Tibial nerve (tissue), 4 donors: Measurements from ENCODE around the gene TYW1. TPM values are rescaled to one million over a fixed set of nuclear protein-coding genes. Genes with fewer than 3 reads are reported as not detected.
"Not testable (repeated sequence)": the region's sequence is repeated elsewhere in the genome, so short reads cannot be mapped to it uniquely, and the experiment has no call there.

Experiments
- DNase-seq, 2 donors: peaks; one replicate each; pipeline ENCODE4 v3.0.0-alpha.2; 2019; ENCODE audit warnings: low spot score in 2 of 2
- H3K27ac ChIP-seq, 4 donors: fragments of 200-600 bp; sonication (generic) in 3 of 4; one replicate each; pipeline ENCODE4 v1.5.1; 2017 to 2019; ENCODE audit warnings: mild to moderate bottlenecking in 1 of 4
- H3K27me3 ChIP-seq, 2 donors: fragments of 200-600 bp; sonication (generic) in 1 of 2; one replicate each; pipeline versions ENCODE4 v1.5.1 to v1.6.0; 2017 to 2019
- H3K36me3 ChIP-seq, 3 donors: fragments of 200-600 bp; sonication (generic); one replicate each; pipeline ENCODE4 v1.5.1; 2018 to 2019
- H3K4me1 ChIP-seq, 4 donors: fragments of 200-600 bp; sonication (generic) in 3 of 4; one replicate each; pipeline ENCODE4 v1.5.1; 2017 to 2019
- H3K4me3 ChIP-seq, 4 donors: fragments of 200-600 bp; sonication (generic) in 3 of 4; one replicate each; pipeline ENCODE4 v1.5.1; 2017 to 2019; ENCODE audit warnings: mild to moderate bottlenecking in 1 of 4, moderate library complexity in 1 of 4
- H3K9me3 ChIP-seq, 4 donors: fragments of 200-600 bp; sonication (generic) in 3 of 4; one replicate each; pipeline ENCODE4 v1.5.1; 2017 to 2019
- CTCF ChIP-seq, 5 experiments: fragments of 200-600 bp in 3 of 5; fragments of 450-650 bp in 2 of 5; sonication (generic) in 3 of 5; IDR thresholded peaks; one replicate each; pipeline ENCODE4 v1.5.1; 2016 to 2019; ENCODE audit warnings: antibody characterized with exemption in 5 of 5, mild to moderate bottlenecking in 3 of 5, moderate library complexity in 2 of 5
- EP300 ChIP-seq, 2 donors: sonication (generic); formaldehyde crosslinking; IDR thresholded peaks; one replicate each; pipeline ENCODE4 v1.6.1; 2017; ENCODE audit warnings: antibody characterized with exemption in 2 of 2, mild to moderate bottlenecking in 1 of 2
- POLR2A ChIP-seq, 2 donors: fragments of 450-650 bp; IDR thresholded peaks; one replicate each; pipeline ENCODE4 v1.6.1; 2017; ENCODE audit warnings: antibody characterized with exemption in 2 of 2, mild to moderate bottlenecking in 2 of 2, moderate library complexity in 2 of 2
- WGBS, 2 donors: methylation state at CpG; one replicate each; pipeline ENCODE4 v1.1.5; 2018; 5-methylcytosine and 5-hydroxymethylcytosine counted together
- total RNA-seq, 4 donors: library from RNA; depleted of rRNA; stranded (reverse); fragments of >200 nt; gene quantifications; one replicate each; pipeline ENCODE4 v1.1.0, GENCODE V29; 2016

The TYW1 gene
- total RNA-seq, 4 donors from 2014 or later, result 18.6 to 53.1 (median 28.3) TPM

GRCh38 chr7:66961096-66961495 is 35.5 kb upstream of the TYW1 start:
- Histone ChIP-seq H3K36me3 (peaks cover 0 to 54% (median 0%) of the 10 kb centered on the region in 3 donors), H3K4me3 (no peak overlapping the region), H3K27me3 (no peaks in the 10 kb centered on the region), H3K9me3 (peaks cover 0 to 3% (median 0%) of the 10 kb centered on the region in 4 donors), H3K27ac (no peak overlapping the region), H3K4me1 (no peaks in the 10 kb centered on the region)
- TF ChIP-seq CTCF (IDR thresholded peaks at IDR 0.05) (no peak), EP300 (IDR thresholded peaks at IDR 0.05) (no peak), POLR2A (IDR thresholded peaks at IDR 0.05) (no peak)
- no peak for DNase-seq
- WGBS, 2 donors, result 87 to 90% methylated on average over 5 of the region's 5 CpGs

GRCh38 chr7:66964411-66964810 is 32.2 kb upstream of the TYW1 start:
- DNase-seq, result no peak
- 40 to 51% methylated on average over 4 of the region's 4 CpGs for WGBS, 2 donors
- TF ChIP-seq EP300 (IDR thresholded peaks at IDR 0.05) (no peak), POLR2A (IDR thresholded peaks at IDR 0.05) (no peak), CTCF (IDR thresholded peaks at IDR 0.05) (no peak)
- Histone ChIP-seq H3K4me3 (no peak overlapping the region), H3K4me1 (no peaks in the 10 kb centered on the region), H3K9me3 (peaks cover 0 to 3% (median 0%) of the 10 kb centered on the region in 4 donors), H3K36me3 (peaks cover 0 to 21% (median 0%) of the 10 kb centered on the region in 3 donors), H3K27me3 (no peaks in the 10 kb centered on the region), H3K27ac (no peak overlapping the region)

GRCh38 chr7:66967029-66967428 is 29.6 kb upstream of the TYW1 start:
- DNase-seq, result no peak
- no peaks in the 10 kb centered on the region for H3K27me3 ChIP-seq
- no peak for TF ChIP-seq POLR2A (IDR thresholded peaks at IDR 0.05)
- TF ChIP-seq CTCF (IDR thresholded peaks at IDR 0.05), result no peak
- H3K4me3 ChIP-seq, result no peak overlapping the region
- H3K36me3 ChIP-seq, result no peaks in the 10 kb centered on the region
- no peak overlapping the region for H3K27ac ChIP-seq
- 82 to 93% methylated on average over 4 to 6 of the region's 6 CpGs for WGBS, 2 donors
- H3K4me1 ChIP-seq, result no peaks in the 10 kb centered on the region
- peaks cover 0 to 3% (median 0%) of the 10 kb centered on the region in 4 donors for H3K9me3 ChIP-seq

GRCh38 chr7:66969001-66969400 is 27.6 kb upstream of the TYW1 start:
- H3K27ac ChIP-seq, DNase-seq, H3K4me3 ChIP-seq, H3K4me1 ChIP-seq, H3K27me3 ChIP-seq, H3K36me3 ChIP-seq, H3K9me3 ChIP-seq: not testable (repeated sequence)
- 94 to 95% methylated on average over 5 of the region's 5 CpGs for WGBS, 2 donors

GRCh38 chr7:66970310-66970709 is 26.3 kb upstream of the TYW1 start:
- WGBS, 2 donors, result 59 to 75% methylated on average over 4 to 5 of the region's 5 CpGs
- no peaks in the 10 kb centered on the region for H3K4me1 ChIP-seq
- no peak for DNase-seq
- no peaks in the 10 kb centered on the region for H3K27me3 ChIP-seq
- H3K36me3 ChIP-seq, result no peaks in the 10 kb centered on the region
- TF ChIP-seq CTCF (IDR thresholded peaks at IDR 0.05), result no peak
- H3K4me3 ChIP-seq, result no peak overlapping the region
- H3K9me3 ChIP-seq, result peaks cover 0 to 3% (median 0%) of the 10 kb centered on the region in 4 donors
- H3K27ac ChIP-seq, result no peak overlapping the region

GRCh38 chr7:66974986-66975590 is 21.5 kb upstream of the TYW1 start:
- no peaks in the 10 kb centered on the region for H3K27me3 ChIP-seq
- H3K4me3 ChIP-seq, result no peak overlapping the region
- no peak for DNase-seq
- TF ChIP-seq CTCF (IDR thresholded peaks at IDR 0.05), result no peak
- no peak for TF ChIP-seq POLR2A (IDR thresholded peaks at IDR 0.05)
- no peak for TF ChIP-seq EP300 (IDR thresholded peaks at IDR 0.05)
- no peak overlapping the region for H3K27ac ChIP-seq
- 86 to 89% methylated on average over 15 of the region's 15 CpGs for WGBS, 2 donors
- no peaks in the 10 kb centered on the region for H3K4me1 ChIP-seq
- H3K9me3 ChIP-seq, result peaks cover 0 to 6% (median 0%) of the 10 kb centered on the region in 4 donors
- H3K36me3 ChIP-seq, result no peaks in the 10 kb centered on the region

GRCh38 chr7:66978312-66978711 is 18.3 kb upstream of the TYW1 start:
- not testable (repeated sequence) for H3K27me3 ChIP-seq, DNase-seq, H3K36me3 ChIP-seq, H3K4me3 ChIP-seq, H3K27ac ChIP-seq, H3K4me1 ChIP-seq
- H3K9me3 ChIP-seq, result peaks cover 0 to 14% (median 0%) of the 10 kb centered on the region in 4 donors
- 88 to 90% methylated on average over 3 to 5 of the region's 5 CpGs for WGBS, 2 donors

- not testable (repeated sequence) for DNase-seq, H3K4me1 ChIP-seq, H3K27me3 ChIP-seq, H3K4me3 ChIP-seq, H3K36me3 ChIP-seq, H3K27ac ChIP-seq
- WGBS, 2 donors, result 89 to 94% methylated on average over 2 of the region's 2 CpGs
- H3K9me3 ChIP-seq, result peaks cover 0 to 14% (median 0%) of the 10 kb centered on the region in 4 donors
Measured at GRCh38 chr7:66979013-66979412, 17.6 kb upstream of the TYW1 start.
